GM10266 (cell line): ENCODE results near the gene NEK5.
"Not testable (repeated sequence)": the region's sequence is repeated elsewhere in the genome, so short reads cannot be mapped to it uniquely, and the experiment has no call there.

Experiments used
- DNase-seq: peaks from one replicate; pipeline ENCODE4 v3.0.0; 2012; ENCODE audit errors: extremely low spot score
- TF ChIP-seq, protein P1 (sequence below): IDR thresholded peaks from 2 replicates; pipeline ENCODE4 v1.5.1; 2012; ENCODE audit warnings: mild to moderate bottlenecking, low read depth; ENCODE audit not compliant: control insufficient read depth, insufficient read depth; ENCODE audit errors: missing control alignments

NEK5 gene

DNA sequence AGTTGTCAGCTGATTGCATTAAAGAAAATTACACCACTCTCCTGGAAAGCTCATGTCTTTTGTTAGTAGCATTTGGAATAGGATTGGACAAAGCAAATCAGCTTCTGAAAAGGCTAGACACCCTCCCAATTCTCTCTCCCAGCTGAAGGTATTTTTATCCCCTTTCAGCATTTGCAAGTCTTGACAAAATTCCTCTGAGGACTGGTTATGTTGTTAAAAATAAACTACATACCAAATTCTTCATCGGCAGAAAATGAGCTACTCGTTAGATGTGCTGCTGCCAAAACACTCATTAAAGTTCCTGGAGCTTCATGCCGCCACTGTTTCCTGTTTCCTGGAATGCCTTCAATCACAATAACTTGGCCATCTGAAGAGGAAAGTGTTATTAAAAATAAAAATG lies 67.3 kb downstream of the NEK5 start:
- no peak for DNase-seq
- TF ChIP-seq, protein P1, sequence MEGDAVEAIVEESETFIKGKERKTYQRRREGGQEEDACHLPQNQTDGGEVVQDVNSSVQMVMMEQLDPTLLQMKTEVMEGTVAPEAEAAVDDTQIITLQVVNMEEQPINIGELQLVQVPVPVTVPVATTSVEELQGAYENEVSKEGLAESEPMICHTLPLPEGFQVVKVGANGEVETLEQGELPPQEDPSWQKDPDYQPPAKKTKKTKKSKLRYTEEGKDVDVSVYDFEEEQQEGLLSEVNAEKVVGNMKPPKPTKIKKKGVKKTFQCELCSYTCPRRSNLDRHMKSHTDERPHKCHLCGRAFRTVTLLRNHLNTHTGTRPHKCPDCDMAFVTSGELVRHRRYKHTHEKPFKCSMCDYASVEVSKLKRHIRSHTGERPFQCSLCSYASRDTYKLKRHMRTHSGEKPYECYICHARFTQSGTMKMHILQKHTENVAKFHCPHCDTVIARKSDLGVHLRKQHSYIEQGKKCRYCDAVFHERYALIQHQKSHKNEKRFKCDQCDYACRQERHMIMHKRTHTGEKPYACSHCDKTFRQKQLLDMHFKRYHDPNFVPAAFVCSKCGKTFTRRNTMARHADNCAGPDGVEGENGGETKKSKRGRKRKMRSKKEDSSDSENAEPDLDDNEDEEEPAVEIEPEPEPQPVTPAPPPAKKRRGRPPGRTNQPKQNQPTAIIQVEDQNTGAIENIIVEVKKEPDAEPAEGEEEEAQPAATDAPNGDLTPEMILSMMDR: no peak

DNA sequence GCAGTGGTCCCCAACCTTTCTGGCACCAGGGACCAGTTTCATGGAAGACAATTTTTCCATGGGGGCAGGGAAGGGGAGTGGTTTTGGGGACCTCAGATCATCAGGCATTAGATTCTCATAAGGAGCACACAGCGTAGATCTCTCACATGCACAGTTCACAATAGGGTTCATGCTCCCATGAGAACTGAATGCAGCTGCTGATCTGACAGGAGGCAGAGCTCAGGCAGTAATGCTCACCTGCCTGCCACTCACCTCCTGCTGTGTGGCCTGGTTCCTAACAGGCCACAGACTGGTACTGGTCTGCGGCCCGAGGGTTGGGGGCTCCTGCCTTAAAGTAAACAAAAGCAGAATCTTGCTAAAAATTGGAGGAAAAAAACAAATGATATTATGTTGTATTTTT lies 67.8 kb downstream of the NEK5 start:
- DNase-seq: not testable (repeated sequence)

DNA sequence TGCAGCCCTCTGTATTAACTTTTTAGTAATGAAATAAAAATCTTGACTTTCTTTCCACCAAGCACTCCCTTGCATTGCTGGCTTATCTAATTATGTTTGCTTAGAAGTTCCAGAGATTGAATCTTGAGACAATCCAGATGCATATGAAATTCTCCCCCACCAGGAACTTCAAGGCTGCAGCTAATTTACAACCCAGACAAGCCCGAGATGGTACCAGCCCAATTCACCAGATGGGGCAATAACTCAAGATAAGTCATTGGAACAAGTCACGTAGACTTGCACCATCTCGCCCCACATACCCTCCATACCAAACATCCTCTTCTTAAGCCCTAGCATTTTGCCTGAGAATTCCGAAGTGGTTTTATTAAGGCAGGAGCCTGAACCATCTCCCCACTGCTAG lies 75.4 kb downstream of the NEK5 start:
- no peak for DNase-seq
- TF ChIP-seq, protein P1: no peak

DNA sequence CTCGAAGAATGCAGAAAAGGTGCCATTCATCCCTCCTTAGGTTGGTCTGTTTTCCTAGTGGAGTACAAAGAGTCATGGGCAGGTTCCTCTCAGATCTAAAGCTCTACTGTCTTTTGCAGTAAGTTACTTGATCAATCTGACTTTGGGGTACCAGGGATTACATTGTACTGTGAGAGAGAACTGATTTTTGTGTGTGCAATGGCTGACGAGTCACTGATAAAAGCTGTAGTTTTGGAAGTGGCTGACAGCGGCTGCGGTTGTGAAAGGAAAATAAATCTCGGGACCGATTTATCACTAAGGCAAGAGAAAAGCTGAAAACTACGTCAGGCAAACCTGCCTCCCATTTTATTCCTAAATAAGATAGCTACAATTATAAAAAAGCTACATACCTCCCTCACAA lies 77.5 kb downstream of the NEK5 start:
- TF ChIP-seq, protein P1: no peak
- no peak for DNase-seq

DNA sequence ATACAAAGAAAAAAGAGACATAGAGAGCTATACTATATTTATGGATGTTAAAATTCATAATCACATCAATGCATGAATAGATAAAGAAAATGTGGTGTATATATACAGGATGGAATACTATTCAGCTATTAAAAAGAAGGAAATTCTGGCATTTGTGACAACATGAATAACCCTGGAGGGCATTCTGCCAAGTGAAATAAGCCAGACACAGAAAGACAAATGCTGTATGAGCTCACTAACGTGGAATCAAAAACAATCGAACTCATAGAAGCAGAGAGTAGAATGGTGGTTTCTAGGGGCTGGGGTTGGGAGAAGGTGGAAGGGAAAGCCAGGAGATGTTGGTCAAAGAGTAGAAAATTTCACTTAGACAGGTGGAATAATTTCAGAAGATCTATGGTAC lies 80.4 kb downstream of the NEK5 start:
- no peak for DNase-seq
- TF ChIP-seq, protein P1: no peak

DNA sequence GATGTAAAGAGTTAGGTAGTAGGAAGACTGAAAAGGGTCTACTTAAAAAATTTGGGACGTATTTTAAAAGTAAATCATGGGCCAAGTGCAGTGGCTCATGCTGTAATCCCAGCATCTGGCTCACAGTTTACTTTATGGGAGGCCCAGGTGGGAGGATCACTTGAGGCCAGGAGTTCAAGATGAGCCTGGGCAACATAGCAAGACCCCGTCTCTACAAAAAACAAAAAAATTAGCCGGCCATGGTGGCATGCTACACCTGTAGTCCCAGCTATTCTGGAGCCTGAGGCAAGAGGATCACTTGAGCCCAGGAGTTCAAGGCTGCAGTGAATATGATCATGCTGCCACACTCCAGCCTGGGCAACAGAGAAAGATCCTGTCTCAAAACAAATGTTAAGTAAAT lies 81.4 kb downstream of the NEK5 start:
- TF ChIP-seq, protein P1: no peak
- no peak for DNase-seq

DNA sequence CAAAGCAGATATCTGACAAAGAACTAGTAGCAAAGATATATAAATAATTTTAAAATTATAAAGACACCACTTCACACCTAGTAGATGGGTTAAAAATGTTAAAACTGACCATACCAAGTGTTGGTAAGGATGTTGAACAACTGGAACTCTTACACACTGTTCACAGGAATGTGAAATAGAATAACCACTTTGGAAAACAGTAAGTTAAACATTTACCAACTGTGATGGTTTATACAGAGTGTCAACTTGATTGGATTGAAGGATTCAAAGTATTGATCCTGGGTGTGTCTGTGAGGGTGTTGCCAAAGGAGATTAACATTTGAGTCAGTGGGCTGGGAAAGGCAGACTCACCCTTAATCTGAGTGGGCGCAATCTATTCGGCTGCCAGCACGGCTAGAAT lies 85.2 kb downstream of the NEK5 start:
- no peak for DNase-seq
- TF ChIP-seq, protein P1: no peak

DNA sequence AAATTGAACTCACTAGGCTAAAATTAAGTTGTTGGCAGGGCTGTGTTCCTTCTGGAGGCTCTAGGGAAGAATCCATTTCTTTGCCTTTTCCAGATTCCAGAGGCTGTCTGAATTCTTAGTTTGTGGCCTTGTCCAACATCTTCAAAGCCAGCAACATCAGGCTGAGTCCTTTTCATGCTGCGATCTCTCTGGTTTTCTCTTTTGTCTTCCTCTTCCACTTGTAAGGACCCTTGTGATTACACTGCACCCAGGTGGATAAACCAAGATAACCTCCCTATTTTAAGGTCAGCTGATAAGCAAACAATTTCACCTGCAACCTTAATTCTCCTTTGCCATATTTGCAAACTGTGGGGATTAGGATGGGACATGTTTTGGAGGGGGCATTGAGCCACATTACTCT lies 92.8 kb downstream of the NEK5 start:
- TF ChIP-seq, protein P1: no peak
- no peak for DNase-seq
